Body of pancreas (tissue), 4 donors: ENCODE results near the gene GSDMA.

Source experiments
- CTCF ChIP-seq, 7 experiments: fragments of 450-650 bp in 4 of 7; fragments of 200-600 bp in 3 of 7; sonication (generic) in 3 of 7; IDR thresholded peaks; one replicate each; pipeline ENCODE4 v1.5.1; 2016 to 2019; ENCODE audit warnings: antibody characterized with exemption in 7 of 7
- POLR2A ChIP-seq, 3 donors: fragments of 450-650 bp; IDR thresholded peaks; one replicate each; pipeline ENCODE4 v1.6.1; 2016; ENCODE audit warnings: antibody characterized with exemption in 3 of 3, mild to moderate bottlenecking in 2 of 3

GRCh38 chr17:39939588-39940419 is 23.0 kb upstream of the GSDMA start:
- TF ChIP-seq CTCF (IDR thresholded peaks at IDR 0.05) (peak in 1 of 7 experiments; percentile 10), POLR2A (IDR thresholded peaks at IDR 0.05) (no peak)
